Activated CD4-positive, alpha-beta T cell treated with anti-CD3 and anti-CD28 coated beads for 48 hours (primary cell): ENCODE results near the gene ICA1L.
"Not testable (repeated sequence)": the region's sequence is repeated elsewhere in the genome, so short reads cannot be mapped to it uniquely, and the experiment has no call there.

ENCODE experiments used
- DNase-seq: peaks from one replicate; pipeline ENCODE4 v3.0.0-alpha.2; 2020

Gene ICA1L

DNA sequence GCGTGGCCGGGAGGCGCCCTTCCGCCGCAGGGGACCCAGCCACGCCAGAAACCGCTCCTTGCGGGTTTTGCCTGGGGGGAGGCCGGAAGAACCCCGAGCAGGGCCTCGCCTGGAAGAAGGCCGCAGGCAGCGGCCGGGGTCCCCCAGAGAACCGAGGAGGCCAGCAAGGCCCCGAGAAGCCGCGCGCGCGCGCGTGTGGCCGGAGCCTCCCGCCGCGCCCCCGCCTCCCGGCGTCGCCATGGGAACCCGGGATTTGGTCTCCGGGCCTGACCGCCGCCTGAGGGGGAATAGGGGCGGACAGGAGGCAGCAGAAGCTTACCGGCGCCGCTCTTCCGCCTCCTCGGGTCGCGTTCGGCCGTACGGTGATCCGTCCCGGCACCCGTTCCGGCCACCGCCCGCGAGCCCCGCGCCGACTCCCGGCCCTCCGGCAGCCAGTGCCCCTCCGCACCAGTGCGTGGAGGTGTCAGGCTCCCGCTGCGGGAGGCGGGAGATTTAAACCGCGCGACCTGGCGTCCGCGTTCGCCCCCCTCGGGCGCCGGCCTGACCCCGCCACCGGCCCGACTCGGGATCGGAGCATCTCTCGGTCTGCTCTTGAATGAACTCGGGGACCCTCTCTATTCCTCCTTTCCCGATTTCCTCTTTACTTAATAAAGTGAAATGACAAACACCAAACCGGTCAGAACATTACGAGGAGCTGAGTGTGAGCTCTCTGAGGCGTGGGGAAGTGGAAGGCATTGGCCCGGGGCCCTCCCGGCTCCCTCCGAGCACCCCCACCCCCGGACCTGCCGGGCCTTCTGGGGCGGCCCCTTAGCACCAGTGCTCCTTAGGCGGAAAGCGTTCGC is at the start of gene ICA1L:
Gene ICA1L, minus strand, starts transcription at position 467 of the 842 bp plus-strand sequence. CDS start 42,757 bp downstream, outside the sequence.
- DNase-seq = peak; percentile 62

GRCh38 chr2:202918860-202919259 is 47.3 kb upstream of the ICA1L start:
- DNase-seq = no peak

DNA sequence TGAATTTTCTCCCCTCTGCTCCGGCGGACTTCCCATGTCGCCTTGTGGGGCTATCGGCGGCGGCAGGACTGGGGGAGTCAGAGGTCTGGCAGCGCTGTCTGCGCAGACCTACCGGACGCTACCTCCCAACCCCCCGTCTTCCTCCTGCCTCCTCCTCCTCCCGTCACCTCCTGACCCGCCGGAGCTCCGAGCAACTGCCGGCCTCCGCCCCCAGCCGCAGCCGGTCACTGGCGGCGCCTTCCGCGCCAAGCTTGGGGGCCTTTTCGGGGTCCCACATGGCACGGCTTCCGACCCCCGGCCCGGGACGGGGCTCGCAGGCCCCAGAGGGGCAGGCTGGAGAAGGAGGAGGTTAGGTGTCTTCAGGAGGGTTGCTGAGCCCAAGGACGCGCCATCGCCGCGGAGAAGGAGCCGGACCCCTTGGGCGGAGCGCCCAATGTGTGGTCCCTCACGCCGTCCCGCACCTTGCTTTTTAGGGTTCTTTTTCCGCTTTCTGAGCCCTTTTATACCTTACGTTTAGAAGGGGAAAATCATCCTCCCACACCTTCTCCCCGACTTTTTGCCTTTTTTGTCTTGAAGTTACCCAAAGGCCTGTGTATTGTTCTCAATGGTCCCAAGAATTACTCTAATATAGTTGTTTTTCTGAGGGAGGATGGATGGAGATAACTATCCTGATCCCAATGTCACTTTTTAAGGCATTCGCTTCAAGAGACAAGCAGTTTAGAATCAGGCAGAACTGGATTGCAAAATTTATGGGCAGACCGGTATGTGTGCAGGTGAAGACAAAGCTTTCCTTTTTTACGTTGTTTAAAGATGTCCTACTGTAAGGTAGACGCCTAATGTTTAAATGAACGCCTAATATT is 41.0 kb upstream of the ICA1L start:
- not testable (repeated sequence) for DNase-seq

- DNase-seq = peak; percentile 93
Observed at GRCh38 chr2:202911512-202912341, 40.2 kb upstream of the ICA1L start, which contains the start of the genes CARF and WDR12. Gene CARF (plus strand): TSS chr2:202912275. CDS start chr2:202941903, 29,628 bp downstream. Gene WDR12 (minus strand): TSS chr2:202911673. CDS start chr2:202911476, 197 bp downstream.

DNA sequence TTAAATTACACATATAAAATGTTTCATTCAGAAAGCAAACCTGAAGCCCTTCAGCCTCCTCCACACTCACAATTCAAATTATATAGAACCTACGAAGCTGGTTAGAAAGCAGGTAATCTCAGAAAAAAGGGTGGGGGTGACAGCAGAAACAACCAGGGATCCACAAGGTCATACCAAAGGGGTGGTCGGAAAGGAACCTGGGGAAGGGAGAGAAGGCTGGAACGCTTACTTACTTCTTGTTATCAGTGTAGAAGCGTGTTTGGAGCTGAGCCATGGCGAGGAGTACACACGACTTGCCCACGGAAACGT is 39.6 kb upstream of the ICA1L start:
- DNase-seq = no peak

GRCh38 chr2:202910698-202911097 is 39.1 kb upstream of the ICA1L start:
- no peak for DNase-seq

- not testable (repeated sequence) for DNase-seq
Observed at GRCh38 chr2:202910250-202910649, 38.7 kb upstream of the ICA1L start.

DNA sequence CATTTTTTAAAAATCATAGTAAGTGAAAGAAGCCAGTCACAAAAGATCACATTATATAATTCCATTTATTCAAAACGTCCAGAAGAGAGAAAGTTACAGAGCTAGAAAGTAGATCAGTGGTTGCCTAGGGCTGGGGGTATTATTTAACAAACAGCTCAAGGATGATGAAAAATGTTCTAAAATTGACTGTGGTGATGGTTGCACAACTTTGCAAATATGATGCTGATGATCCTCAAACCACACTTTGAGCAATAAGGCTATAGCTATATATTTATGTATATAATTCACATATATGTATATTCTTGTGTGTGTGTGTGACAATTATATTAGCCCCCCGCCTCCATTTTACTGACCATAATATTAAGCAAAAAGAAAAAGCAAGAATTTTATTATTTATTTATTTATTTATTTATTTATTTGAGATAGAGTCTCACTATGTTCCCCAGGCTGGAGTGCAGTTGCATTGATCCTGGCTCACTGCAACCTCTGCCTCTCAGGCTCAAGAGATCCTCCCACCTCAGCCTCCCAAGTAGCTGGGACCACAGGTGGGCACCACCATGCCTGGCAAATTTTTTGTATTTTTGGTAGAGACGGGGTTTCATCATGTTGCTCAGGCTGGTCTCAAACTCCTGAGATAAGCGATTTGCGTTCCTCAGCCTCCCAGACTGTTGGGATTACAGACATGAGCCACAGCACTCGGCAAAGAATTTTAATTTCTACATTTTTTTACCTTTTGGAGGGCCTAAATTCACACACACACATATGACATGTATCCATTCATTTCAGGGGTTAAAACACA is 38.0 kb upstream of the ICA1L start:
- DNase-seq = no peak

GRCh38 chr2:202908186-202908585 is 36.6 kb upstream of the ICA1L start:
- DNase-seq = no peak

DNA sequence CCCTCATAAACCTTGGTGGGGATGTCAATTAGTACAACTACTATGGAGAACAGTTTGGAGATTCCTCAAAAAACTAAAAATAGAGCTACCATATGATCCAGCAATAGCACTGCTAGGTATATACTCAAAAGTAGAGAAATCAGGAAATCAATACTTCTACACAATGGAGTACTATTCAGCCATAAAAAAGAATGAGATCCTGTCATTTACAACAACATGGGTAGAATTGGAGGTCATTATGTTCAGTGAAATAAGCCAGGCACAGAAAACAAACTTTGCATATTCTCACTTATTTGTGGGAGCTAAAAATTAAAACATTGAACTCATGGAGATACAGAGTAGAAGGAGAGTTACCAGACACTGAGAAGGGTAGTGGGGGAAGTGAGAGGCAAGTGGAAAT is 33.9 kb upstream of the ICA1L start:
- DNase-seq = not testable (repeated sequence)

DNA sequence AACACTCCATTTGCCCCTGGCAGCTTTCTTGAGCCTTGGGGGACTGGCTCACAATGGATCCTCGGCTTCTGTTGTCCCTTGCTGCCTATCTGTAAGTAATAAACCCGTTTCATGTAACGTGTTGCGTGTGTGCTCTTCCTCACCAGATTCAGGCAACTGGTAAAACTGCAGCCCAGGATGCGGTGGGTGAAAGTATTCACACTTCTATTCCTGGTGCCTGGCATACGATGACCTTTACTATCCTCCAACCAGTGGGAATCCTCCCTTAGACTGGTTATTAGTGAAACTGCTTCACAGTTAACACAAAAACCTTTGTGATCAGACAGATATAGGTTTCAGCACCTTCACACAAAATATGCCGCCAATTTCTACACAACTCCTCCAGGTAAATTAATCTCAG is 13.6 kb upstream of the ICA1L start:
- DNase-seq = no peak

DNA sequence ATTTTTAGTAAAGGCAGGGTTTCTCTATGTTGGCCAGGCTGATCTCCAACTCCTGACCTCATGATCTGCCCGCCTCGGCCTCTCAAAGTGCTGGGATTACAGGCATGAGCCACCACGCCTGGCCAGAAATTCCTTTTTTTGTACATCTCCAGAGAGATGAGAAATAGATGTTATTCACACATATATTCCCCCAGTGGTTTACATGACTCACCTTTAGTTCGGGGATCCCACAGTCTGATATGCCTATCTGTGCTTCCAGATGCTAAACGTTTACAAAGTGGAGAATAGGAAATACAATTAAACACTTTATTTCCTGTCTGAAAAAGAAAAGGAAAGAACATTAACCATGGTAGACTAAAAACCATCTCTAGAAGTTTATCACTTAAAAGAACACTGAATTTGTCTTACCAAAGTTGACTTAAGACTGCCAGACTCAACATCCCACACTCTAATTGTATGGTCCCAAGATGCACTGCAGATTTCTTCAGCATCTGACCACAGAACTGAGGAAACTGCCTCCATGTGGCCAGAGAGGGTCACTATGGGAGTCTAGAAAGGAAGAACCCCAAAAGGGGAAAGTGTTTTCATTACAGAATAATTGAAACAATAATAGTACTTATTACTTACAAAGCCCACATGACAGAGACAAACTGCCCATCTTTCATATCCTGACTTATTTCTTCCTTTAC is 12.6 kb upstream of the ICA1L start:
- DNase-seq = no peak

DNA sequence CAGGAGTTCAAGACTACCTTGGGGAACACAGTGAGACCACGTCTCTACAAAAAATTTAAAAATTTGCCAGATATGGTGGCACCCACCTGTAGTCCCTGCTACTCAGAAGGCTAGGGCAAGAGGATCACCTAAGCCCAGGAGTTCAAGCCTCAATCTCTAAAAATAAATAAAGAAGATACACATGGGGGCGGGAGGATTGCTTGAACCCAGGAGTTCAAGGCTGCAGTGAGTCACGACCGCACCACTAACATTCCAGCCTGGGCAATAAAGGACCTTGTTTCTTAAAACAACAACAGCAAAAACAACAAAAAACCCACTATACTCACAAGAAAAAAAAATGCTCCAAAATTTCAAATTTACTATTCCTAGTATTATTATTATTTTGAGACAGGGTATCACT is 10.0 kb upstream of the ICA1L start:
- DNase-seq = no peak

DNA sequence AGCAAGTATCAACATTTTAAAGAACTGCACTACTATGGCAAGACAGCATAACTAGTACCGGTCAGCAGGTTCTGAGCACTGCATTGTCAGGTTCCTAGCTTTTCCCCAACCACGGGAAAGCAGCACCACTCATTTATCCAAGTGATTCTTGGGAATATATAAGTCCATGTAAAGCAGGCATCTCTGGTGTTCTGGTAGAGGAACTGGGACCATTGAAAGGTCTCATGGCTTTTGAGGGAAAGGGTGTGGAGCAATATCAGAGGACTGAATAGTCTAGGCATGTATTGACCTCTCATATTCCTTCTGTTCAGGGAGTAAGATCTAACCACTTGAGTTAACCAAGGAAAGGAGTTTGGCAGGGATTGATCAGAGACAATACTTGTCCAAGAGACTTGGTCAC is 6.1 kb upstream of the ICA1L start:
- no peak for DNase-seq

DNA sequence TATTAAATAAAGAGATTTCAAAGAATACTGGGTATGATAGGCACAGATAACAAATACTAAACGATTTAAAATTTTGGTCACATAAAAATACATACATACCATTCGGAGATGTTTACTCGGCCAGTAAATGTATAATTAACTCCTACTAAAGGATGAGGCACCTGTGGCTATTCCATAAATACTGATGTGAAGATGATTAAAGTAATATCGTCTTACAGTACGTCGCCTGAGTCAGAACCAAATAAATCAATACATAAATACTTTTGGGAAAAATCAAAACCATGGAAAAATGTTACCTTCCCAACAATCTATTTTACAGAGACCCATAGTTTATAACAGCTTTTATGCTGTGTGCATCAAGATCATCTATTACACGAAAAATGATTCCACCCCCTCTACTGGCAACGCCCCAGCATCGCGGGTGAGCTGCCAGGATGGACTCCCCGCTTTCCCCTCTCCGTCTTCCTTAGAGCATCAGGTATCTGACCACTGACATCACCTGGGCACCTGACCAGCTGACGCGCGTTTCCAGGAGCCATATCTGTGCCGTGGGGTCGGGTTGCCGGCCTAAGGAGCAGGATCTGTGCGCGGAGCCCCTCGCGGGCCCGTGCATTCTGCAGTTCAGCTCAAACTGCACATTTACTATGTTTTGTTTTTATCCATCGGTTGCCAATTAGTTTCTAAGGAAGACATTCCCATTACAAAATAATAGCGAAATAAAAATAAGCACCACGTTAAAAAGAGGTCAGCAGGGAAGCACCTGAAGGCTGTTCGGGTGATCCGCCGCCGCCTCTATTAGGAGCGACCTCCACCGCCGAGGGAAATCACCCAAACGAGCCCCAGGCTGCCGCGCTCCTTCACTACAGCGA is 901 bp downstream of the ICA1L start:
- DNase-seq = peak; percentile 77

DNA sequence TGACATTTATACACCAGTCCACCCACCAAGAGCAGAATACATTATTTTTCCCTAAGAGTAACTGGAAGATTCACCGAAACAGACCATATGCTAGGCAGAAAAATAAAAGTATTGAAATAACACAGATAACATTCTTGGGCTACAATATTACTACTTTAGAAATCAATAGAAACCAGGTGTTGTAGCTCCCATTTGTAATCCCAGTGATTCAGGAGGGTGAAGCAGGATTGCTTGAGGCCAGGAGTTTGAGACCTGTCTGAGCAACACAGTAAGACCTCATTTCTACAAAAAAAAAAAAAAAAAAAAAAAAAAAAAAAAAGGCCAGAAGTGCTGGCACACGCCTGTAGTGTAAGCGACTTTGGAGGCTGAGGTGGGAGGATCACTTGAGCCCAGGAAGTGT is 9.6 kb downstream of the ICA1L start:
- DNase-seq = no peak

DNA sequence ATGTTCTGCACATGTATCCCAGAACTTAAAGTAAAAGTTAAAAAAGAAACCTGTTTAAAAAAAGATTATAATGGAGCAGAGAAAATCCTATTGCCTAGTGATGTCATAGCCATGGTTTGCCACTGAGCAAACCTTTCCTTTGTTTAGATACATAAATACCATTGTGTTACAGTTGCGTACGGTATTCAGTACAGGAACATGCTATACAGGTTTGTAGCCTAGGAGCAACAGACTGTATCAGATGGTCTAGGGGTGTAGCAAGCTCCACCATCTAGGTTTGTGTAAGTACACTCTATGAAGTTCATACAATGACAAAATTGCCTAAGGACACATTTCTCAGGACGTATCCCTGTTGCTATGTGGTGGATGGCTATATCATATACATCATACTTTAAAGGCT is 13.0 kb downstream of the ICA1L start:
- DNase-seq = no peak

GRCh38 chr2:202849343-202849742 is 22.2 kb downstream of the ICA1L start:
- not testable (repeated sequence) for DNase-seq

DNA sequence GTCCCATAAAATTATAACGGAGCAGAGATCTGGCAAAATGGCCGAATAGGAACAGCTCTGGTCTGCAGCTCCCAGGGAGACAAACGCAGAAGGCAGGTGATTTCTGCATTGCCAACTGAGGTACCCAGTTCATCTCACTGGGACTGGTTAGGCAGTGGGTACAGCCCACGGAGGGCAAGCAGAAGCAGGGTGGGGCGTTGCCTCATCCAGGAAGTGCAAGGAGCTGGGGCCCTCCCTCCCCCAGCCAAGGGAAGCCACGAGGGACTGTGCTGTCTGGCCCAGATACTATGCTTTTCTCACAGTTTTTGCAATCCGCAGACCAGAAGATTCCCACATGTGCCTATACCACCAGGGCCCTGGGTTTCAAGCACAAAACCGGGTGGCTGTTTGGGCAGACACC is 22.8 kb downstream of the ICA1L start:
- no peak for DNase-seq
